CD1c-positive myeloid dendritic cell (primary cell): ENCODE data around the gene GEMIN7.
A peak's percentile ranks its signal among the peaks of the same experiment; 100 is the strongest.

Experiments
- DNase-seq: peaks from one replicate; pipeline ENCODE4 v3.0.0-alpha.2; 2016; ENCODE audit errors: extremely low spot score

GEMIN7 gene

GRCh38 chr19:45090034-45090433, 11.0 kb downstream of the GEMIN7 start:
- no peak for DNase-seq

GRCh38 chr19:45090606-45091005, 11.5 kb downstream of the GEMIN7 start:
- DNase-seq, result no peak

GRCh38 chr19:45091031-45091923, 12.2 kb downstream of the GEMIN7 start:
- DNase-seq, result peak; percentile 99

GRCh38 chr19:45092747-45093678, 14.0 kb downstream of the GEMIN7 start, which contains the start of gene PPP1R37:
TSS of gene PPP1R37 (plus strand) at chr19:45093179. CDS start at chr19:45093326, 147 bp downstream.
- DNase-seq, result peak; percentile 98

- DNase-seq, result peak; percentile 28
Observed at GRCh38 chr19:45094137-45094536, 15.1 kb downstream of the GEMIN7 start.

- DNase-seq, result no peak
Observed at GRCh38 chr19:45094707-45095106, 15.6 kb downstream of the GEMIN7 start.

GRCh38 chr19:45095496-45096413, 16.7 kb downstream of the GEMIN7 start:
- no peak for DNase-seq

- DNase-seq, result no peak
Observed at GRCh38 chr19:45096700-45097099, 17.6 kb downstream of the GEMIN7 start.

- no peak for DNase-seq
Observed at GRCh38 chr19:45097450-45097775, 18.4 kb downstream of the GEMIN7 start.

GRCh38 chr19:45097776-45098520, 18.9 kb downstream of the GEMIN7 start:
- peak; percentile 69 for DNase-seq

GRCh38 chr19:45098521-45099466, 19.7 kb downstream of the GEMIN7 start:
- no peak for DNase-seq

- DNase-seq, result no peak
Observed at GRCh38 chr19:45099467-45100191, 20.6 kb downstream of the GEMIN7 start.

GRCh38 chr19:45100201-45100600, 21.1 kb downstream of the GEMIN7 start:
- DNase-seq, result no peak

GRCh38 chr19:45100846-45101252, 21.8 kb downstream of the GEMIN7 start:
- DNase-seq, result no peak

- no peak for DNase-seq
Observed at GRCh38 chr19:45101806-45102205, 22.7 kb downstream of the GEMIN7 start.

GRCh38 chr19:45102481-45102880, 23.4 kb downstream of the GEMIN7 start:
- no peak for DNase-seq

- DNase-seq, result no peak
Observed at GRCh38 chr19:45103156-45103507, 24.1 kb downstream of the GEMIN7 start.

- DNase-seq, result no peak
Observed at GRCh38 chr19:45103508-45104319, 24.7 kb downstream of the GEMIN7 start.
